ENCODE results near the gene ENPP1.

GRCh38 chr6:131923356-131923755 is 115.5 kb downstream of the ENPP1 start:
- TF ChIP-seq ZBED1 (IDR thresholded peaks at IDR 0.05) (no peak), ZNF639 (CRISPR knock-in tag; conservative IDR thresholded peaks at IDR 0.05 in 1 of 2, IDR thresholded peaks at IDR 0.05 in 1 of 2) (no peak), TRIM24 (IDR thresholded peaks at IDR 0.05) (no peak), ATF1 (CRISPR knock-in tag; IDR thresholded peaks at IDR 0.05) (no peak), ATF1 (tag; IDR thresholded peaks at IDR 0.05) (no peak), HDAC2 (IDR thresholded peaks at IDR 0.05) (no peak), CTCFL (IDR thresholded peaks at IDR 0.05; ENCODE audit: borderline replicate concordance, insufficient read depth, low read depth, low read length, poor library complexity, severe bottlenecking) (no peak), CBFB (CRISPR knock-in tag; IDR thresholded peaks at IDR 0.05) (no peak)

Measured in K562 (cell line).